Measurements from ENCODE around the gene KLHL33.
A peak's percentile ranks its signal among the peaks of the same experiment; 100 is the strongest.

Gene KLHL33

GRCh38 chr14:20429801-20430669 lies 5.9 kb downstream of the KLHL33 start:
- no peak overlapping the region for H4K91ac ChIP-seq (ENCODE audit: low read depth, low read length, poor library complexity)
- H2AK5ac ChIP-seq (ENCODE audit: low read depth, low read length), result peak overlapping the region; percentile 6
- no peak overlapping the region for H3K4me3 ChIP-seq (ENCODE audit: low read length in 2 of 2)
- no CpG with 5 or more reads among the region's 30 CpGs for WGBS, 2 donors (ENCODE audit: extremely low coverage in 2 of 2, insufficient read length in 2 of 2, insufficient replicate concordance in 1 of 2)
- H3K9ac ChIP-seq (ENCODE audit: low read depth, low read length, poor library complexity), result peak overlapping the region; percentile 34
- H3K14ac ChIP-seq (ENCODE audit: low read length), result peak overlapping the region; percentile 87
- peak overlapping the region; percentile 77 for H2BK12ac ChIP-seq (ENCODE audit: low read length)
- no peak overlapping the region for H4K8ac ChIP-seq (ENCODE audit: low read depth, low read length)
- no peak overlapping the region for H3K4ac ChIP-seq (ENCODE audit: low read length)
- H2BK120ac ChIP-seq (ENCODE audit: low read depth, low read length), result peak overlapping the region; percentile 85
- H2AFZ ChIP-seq (ENCODE audit: low read length), result no peak overlapping the region
- H3K18ac ChIP-seq (ENCODE audit: low read length), result peak overlapping the region; percentile 46
- H3K4me1 ChIP-seq (ENCODE audit: control insufficient read depth in 2 of 2, insufficient read depth in 1 of 2, low read depth in 1 of 2, low read length in 2 of 2), result peaks cover 0 to 3% of the 10 kb centered on the region in 2 donors
- no peaks in the 10 kb centered on the region for H3K9me3 ChIP-seq (replicated peaks in 1 of 2; ENCODE audit: control insufficient read depth in 2 of 2, insufficient read depth in 1 of 2, low read depth in 1 of 2, low read length in 2 of 2)
- H3K27me3 ChIP-seq (ENCODE audit: control insufficient read depth in 3 of 3, insufficient read depth in 3 of 3, low read depth in 1 of 3, low read length in 3 of 3), result peaks cover 0 to 21% (median 2%) of the 10 kb centered on the region in 3 experiments
- no peak overlapping the region for H3K23ac ChIP-seq (ENCODE audit: low read depth, low read length, poor library complexity)
- H3K79me1 ChIP-seq (ENCODE audit: low read depth, low read length), result no peaks in the 10 kb centered on the region
- DNase-seq (ENCODE audit: low spot score), result no peak
- no peak overlapping the region for H2BK5ac ChIP-seq (ENCODE audit: low read length)
- H2BK15ac ChIP-seq (ENCODE audit: low read length), result peak overlapping the region; percentile 95
- H3K36me3 ChIP-seq (replicated peaks in 1 of 2; ENCODE audit: control insufficient read depth in 2 of 2, insufficient read depth in 2 of 2, low read length in 2 of 2), result no peaks in the 10 kb centered on the region
- H3K27ac ChIP-seq (replicated peaks; ENCODE audit: low read length), result no peak overlapping the region
- H3K4me2 ChIP-seq (ENCODE audit: insufficient read depth, low read length, poor library complexity, severe bottlenecking), result no peak overlapping the region

- no peak overlapping the region for H3K18ac ChIP-seq (ENCODE audit: low read length)
- no peak overlapping the region for H2AFZ ChIP-seq (ENCODE audit: low read length)
- H3K4me3 ChIP-seq (ENCODE audit: low read length in 2 of 2), result no peak overlapping the region
- no peak overlapping the region for H3K27ac ChIP-seq (replicated peaks; ENCODE audit: low read length)
- DNase-seq (ENCODE audit: low spot score), result no peak
- no peak overlapping the region for H3K9ac ChIP-seq (ENCODE audit: low read depth, low read length, poor library complexity)
- H3K4me2 ChIP-seq (ENCODE audit: insufficient read depth, low read length, poor library complexity, severe bottlenecking), result no peak overlapping the region
- no CpG with 5 or more reads among the region's 5 CpGs for WGBS, 2 donors (ENCODE audit: extremely low coverage in 2 of 2, insufficient read length in 2 of 2, insufficient replicate concordance in 1 of 2)
- no peak overlapping the region for H3K4ac ChIP-seq (ENCODE audit: low read length)
- H3K27me3 ChIP-seq (ENCODE audit: control insufficient read depth in 3 of 3, insufficient read depth in 3 of 3, low read depth in 1 of 3, low read length in 3 of 3), result peaks cover 0 to 11% (median 0%) of the 10 kb centered on the region in 3 experiments
- no peak overlapping the region for H2AK5ac ChIP-seq (ENCODE audit: low read depth, low read length)
- no peak overlapping the region for H3K14ac ChIP-seq (ENCODE audit: low read length)
- H4K8ac ChIP-seq (ENCODE audit: low read depth, low read length), result no peak overlapping the region
- H3K79me1 ChIP-seq (ENCODE audit: low read depth, low read length), result no peaks in the 10 kb centered on the region
- peaks cover 0 to 3% of the 10 kb centered on the region in 2 donors for H3K4me1 ChIP-seq (ENCODE audit: control insufficient read depth in 2 of 2, insufficient read depth in 1 of 2, low read depth in 1 of 2, low read length in 2 of 2)
- H3K23ac ChIP-seq (ENCODE audit: low read depth, low read length, poor library complexity), result no peak overlapping the region
- H2BK5ac ChIP-seq (ENCODE audit: low read length), result no peak overlapping the region
- no peak overlapping the region for H2BK120ac ChIP-seq (ENCODE audit: low read depth, low read length)
- no peaks in the 10 kb centered on the region for H3K9me3 ChIP-seq (replicated peaks in 1 of 2; ENCODE audit: control insufficient read depth in 2 of 2, insufficient read depth in 1 of 2, low read depth in 1 of 2, low read length in 2 of 2)
- H2BK15ac ChIP-seq (ENCODE audit: low read length), result no peak overlapping the region
- H2BK12ac ChIP-seq (ENCODE audit: low read length), result no peak overlapping the region
- H4K91ac ChIP-seq (ENCODE audit: low read depth, low read length, poor library complexity), result no peak overlapping the region
- H3K36me3 ChIP-seq (replicated peaks in 1 of 2; ENCODE audit: control insufficient read depth in 2 of 2, insufficient read depth in 2 of 2, low read length in 2 of 2), result no peaks in the 10 kb centered on the region
Observed at GRCh38 chr14:20428802-20429201, 7.2 kb downstream of the KLHL33 start.

GRCh38 chr14:20428010-20428365 lies 8.0 kb downstream of the KLHL33 start:
- H3K27ac ChIP-seq (replicated peaks; ENCODE audit: low read length), result no peak overlapping the region
- H3K4me3 ChIP-seq (ENCODE audit: low read length in 2 of 2), result no peak overlapping the region
- H3K27me3 ChIP-seq (ENCODE audit: control insufficient read depth in 3 of 3, insufficient read depth in 3 of 3, low read depth in 1 of 3, low read length in 3 of 3), result peaks cover 0 to 6% (median 0%) of the 10 kb centered on the region in 3 experiments

GRCh38 chr14:20427231-20428009 lies 8.5 kb downstream of the KLHL33 start:
- Histone ChIP-seq H2AK5ac (ENCODE audit: low read depth, low read length) (no peak overlapping the region), H2BK12ac (ENCODE audit: low read length) (no peak overlapping the region), H4K91ac (ENCODE audit: low read depth, low read length, poor library complexity) (no peak overlapping the region), H3K18ac (ENCODE audit: low read length) (no peak overlapping the region), H3K23ac (ENCODE audit: low read depth, low read length, poor library complexity) (no peak overlapping the region), H3K9me3 (replicated peaks in 1 of 2; ENCODE audit: control insufficient read depth in 2 of 2, insufficient read depth in 1 of 2, low read depth in 1 of 2, low read length in 2 of 2) (no peaks in the 10 kb centered on the region), H2BK5ac (ENCODE audit: low read length) (no peak overlapping the region), H3K27me3 (ENCODE audit: control insufficient read depth in 3 of 3, insufficient read depth in 3 of 3, low read depth in 1 of 3, low read length in 3 of 3) (peaks cover 0 to 6% (median 0%) of the 10 kb centered on the region in 3 experiments), H3K4me3 (ENCODE audit: low read length in 2 of 2) (no peak overlapping the region), H3K4me1 (ENCODE audit: control insufficient read depth in 2 of 2, insufficient read depth in 1 of 2, low read depth in 1 of 2, low read length in 2 of 2) (peaks cover 0 to 3% of the 10 kb centered on the region in 2 donors), H2BK15ac (ENCODE audit: low read length) (no peak overlapping the region), H2BK120ac (ENCODE audit: low read depth, low read length) (no peak overlapping the region), H3K36me3 (replicated peaks in 1 of 2; ENCODE audit: control insufficient read depth in 2 of 2, insufficient read depth in 2 of 2, low read length in 2 of 2) (no peaks in the 10 kb centered on the region), H2AFZ (ENCODE audit: low read length) (peak overlapping the region; percentile 35), H3K79me1 (ENCODE audit: low read depth, low read length) (no peaks in the 10 kb centered on the region), H4K8ac (ENCODE audit: low read depth, low read length) (no peak overlapping the region), H3K27ac (replicated peaks; ENCODE audit: low read length) (no peak overlapping the region), H3K14ac (ENCODE audit: low read length) (no peak overlapping the region), H3K9ac (ENCODE audit: low read depth, low read length, poor library complexity) (no peak overlapping the region), H3K4me2 (ENCODE audit: insufficient read depth, low read length, poor library complexity, severe bottlenecking) (no peak overlapping the region), H3K4ac (ENCODE audit: low read length) (no peak overlapping the region)
- DNase-seq (ENCODE audit: low spot score), result no peak
- no CpG with 5 or more reads among the region's 5 CpGs for WGBS, 2 donors (ENCODE audit: extremely low coverage in 2 of 2, insufficient read length in 2 of 2, insufficient replicate concordance in 1 of 2)

More at GRCh38 chr14:20428010-20428365, 8.0 kb downstream of the KLHL33 start:
- Histone ChIP-seq H2BK5ac (ENCODE audit: low read length) (no peak overlapping the region), H2AK5ac (ENCODE audit: low read depth, low read length) (no peak overlapping the region), H4K91ac (ENCODE audit: low read depth, low read length, poor library complexity) (no peak overlapping the region), H3K36me3 (replicated peaks in 1 of 2; ENCODE audit: control insufficient read depth in 2 of 2, insufficient read depth in 2 of 2, low read length in 2 of 2) (no peaks in the 10 kb centered on the region), H2AFZ (ENCODE audit: low read length) (peak overlapping the region; percentile 35), H2BK12ac (ENCODE audit: low read length) (no peak overlapping the region), H3K4ac (ENCODE audit: low read length) (no peak overlapping the region), H2BK120ac (ENCODE audit: low read depth, low read length) (no peak overlapping the region), H3K9ac (ENCODE audit: low read depth, low read length, poor library complexity) (no peak overlapping the region), H3K14ac (ENCODE audit: low read length) (no peak overlapping the region), H3K79me1 (ENCODE audit: low read depth, low read length) (no peaks in the 10 kb centered on the region), H3K23ac (ENCODE audit: low read depth, low read length, poor library complexity) (no peak overlapping the region), H3K9me3 (replicated peaks in 1 of 2; ENCODE audit: control insufficient read depth in 2 of 2, insufficient read depth in 1 of 2, low read depth in 1 of 2, low read length in 2 of 2) (no peaks in the 10 kb centered on the region), H2BK15ac (ENCODE audit: low read length) (no peak overlapping the region), H4K8ac (ENCODE audit: low read depth, low read length) (no peak overlapping the region), H3K4me2 (ENCODE audit: insufficient read depth, low read length, poor library complexity, severe bottlenecking) (no peak overlapping the region), H3K4me1 (ENCODE audit: control insufficient read depth in 2 of 2, insufficient read depth in 1 of 2, low read depth in 1 of 2, low read length in 2 of 2) (peaks cover 0 to 3% of the 10 kb centered on the region in 2 donors), H3K18ac (ENCODE audit: low read length) (no peak overlapping the region)
- DNase-seq (ENCODE audit: low spot score), result no peak
- WGBS, 2 donors (ENCODE audit: extremely low coverage in 2 of 2, insufficient read length in 2 of 2, insufficient replicate concordance in 1 of 2), result no CpG with 5 or more reads among the region's 5 CpGs

All from neuronal stem cell (in vitro differentiated cells).